Renal pelvis (tissue), 4 donors: ENCODE measurements around the gene KANK4. TPM values are rescaled to one million over a fixed set of nuclear protein-coding genes. Genes with fewer than 3 reads are reported as not detected.

Source experiments
- DNase-seq: peaks from one replicate; pipeline ENCODE4 v3.0.0-alpha.2; 2013
- polyA plus RNA-seq, 3 donors: library from polyadenylated mRNA; unstranded; fragments of 120-200 nt; gene quantifications; one replicate each; pipeline ENCODE4 v1.2.1, GENCODE V29; 2013; ENCODE audit not compliant: insufficient read length in 3 of 3

The KANK4 gene
- polyA plus RNA-seq, 3 donors = 17.8 to 24.1 (median 22.1) TPM

DNA sequence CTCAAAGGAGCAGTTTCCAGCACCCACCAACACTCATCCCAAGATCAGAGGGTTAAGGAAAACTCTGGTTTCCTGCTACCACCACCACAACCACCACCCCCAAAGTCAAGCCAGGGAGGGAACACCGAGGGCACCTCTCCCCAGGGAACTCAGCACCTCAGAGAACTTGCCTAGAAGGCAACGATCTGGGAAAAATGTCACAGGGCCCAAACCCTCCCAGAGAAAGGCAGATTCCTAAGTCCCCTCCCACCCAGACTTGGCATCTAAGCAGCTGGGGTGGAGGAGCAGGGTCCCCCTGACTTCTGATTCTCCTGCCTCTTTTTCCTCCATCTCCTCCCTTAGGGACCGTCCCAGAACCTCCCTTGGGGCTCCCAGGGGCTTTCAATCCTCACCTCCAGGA is 10.6 kb downstream of the KANK4 start:
- DNase-seq = no peak

DNA sequence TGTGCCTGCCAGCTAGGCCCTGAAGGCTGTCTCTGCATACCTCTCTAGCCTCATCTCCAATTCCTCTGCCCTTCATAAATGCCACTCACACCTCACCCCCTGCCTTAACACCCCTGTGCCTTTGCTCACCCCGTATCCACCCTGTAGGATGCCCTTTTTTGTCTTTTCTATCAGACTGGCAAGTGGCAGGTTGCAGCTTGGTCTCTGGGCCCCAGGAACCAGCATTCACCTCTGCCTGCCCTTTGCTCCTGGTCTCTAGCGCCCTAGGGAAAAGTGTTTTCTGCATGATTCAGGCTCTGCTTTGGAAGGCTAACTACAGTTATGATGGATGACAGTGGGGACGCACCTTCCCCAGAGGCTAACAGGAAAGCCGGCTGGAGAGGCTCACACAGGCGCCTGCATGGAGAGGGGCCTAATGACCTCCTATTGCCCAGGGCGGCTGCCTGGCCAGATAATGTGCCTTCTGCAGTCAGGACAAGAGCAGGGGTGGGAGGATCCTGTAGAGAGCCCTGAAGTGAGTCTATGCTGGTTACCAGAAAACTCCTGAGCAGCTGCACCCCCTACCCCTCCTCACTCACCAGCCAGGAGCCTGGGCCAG is 11.2 kb downstream of the KANK4 start:
- no peak for DNase-seq

DNA sequence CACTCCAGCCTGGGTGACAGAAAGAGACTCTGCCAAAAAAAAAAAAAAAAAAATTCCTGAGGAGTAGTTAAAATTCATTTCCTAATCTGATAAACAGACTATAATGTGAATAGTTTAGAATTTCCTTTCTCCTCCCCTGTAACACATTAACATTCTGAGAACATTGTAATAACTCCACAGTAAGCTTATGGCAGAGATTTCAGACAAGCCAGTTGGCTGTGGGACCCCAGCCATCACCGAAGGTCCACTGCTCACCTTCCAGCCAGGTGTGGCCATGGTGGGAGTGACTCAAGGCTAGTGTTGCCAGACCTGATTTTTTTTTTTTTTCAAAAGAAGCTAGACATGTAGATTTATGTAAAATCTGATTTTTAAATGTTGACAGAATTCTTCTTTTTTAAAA is 11.8 kb downstream of the KANK4 start:
- no peak for DNase-seq

GRCh38 chr1:62306065-62306464 is 13.2 kb downstream of the KANK4 start:
- no peak for DNase-seq

DNA sequence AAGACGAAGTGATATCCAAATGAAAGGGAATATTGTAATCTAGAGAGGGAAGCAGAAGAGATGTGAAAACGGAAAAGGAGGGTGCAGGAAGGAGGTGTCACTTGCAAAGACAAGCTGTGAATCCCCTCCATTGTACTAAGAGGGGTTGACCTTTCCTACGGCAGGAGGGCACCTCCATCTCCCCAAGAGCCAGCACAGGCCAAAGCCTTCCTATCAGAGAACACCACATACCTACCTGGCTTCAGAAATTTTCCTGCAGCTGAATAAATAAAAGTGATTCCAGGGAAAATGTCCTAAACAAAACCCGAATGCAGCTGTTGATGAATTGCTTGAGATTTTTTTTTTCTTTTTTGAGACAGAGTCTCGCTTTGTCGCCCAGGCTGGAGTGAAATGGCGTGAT is 14.3 kb downstream of the KANK4 start:
- no peak for DNase-seq

DNA sequence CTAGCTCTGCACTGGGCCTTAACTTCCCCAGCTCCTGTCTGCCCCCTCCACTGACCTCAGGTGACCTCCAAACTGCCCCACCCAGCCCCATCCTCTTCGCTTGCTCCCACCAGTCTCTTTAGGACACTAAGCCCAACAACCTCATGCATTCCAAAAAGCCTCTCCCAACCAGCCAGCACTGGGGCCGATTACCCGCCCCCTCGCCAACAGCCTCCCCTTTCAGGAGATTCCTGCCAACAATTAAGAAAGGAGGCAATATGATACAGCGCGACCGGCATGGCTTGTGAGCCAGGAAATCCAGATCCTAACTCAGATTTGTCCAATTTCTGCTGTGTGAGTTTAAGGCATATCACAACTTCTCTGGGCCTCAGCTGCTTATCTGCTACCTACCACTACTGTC is 14.7 kb downstream of the KANK4 start:
- no peak for DNase-seq

DNA sequence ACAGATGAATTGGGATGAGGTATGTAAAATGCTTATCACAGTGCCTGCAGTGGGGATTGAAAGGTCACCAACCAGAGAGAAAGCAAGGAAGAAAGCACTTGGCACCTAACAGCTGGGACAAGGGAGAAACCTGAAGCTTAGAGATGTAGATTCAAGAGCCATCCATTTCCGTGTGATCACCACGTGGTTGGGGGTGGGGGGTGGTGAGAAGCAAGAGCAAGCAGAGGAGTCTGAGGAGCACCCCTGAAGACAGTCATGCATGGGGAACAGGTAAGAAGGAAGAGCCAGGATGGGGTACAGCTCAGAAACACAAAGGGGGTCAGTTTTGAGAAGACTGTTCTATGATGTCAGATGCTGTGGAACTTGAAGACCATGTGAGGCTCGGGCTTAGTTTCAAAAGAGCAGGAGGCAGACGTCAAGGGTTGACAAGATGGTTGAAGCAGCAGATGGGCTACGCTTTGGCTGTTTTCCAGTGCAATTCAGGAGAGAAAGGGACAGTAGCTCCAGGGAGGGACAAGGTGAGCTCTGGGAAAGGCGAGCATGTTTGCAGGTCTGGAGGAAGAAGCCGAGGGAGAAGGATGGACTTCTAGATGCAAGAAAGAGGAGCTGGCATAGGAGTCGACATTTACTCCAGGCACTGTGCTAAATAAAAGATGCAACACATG is 17.4 kb downstream of the KANK4 start:
- DNase-seq = no peak

DNA sequence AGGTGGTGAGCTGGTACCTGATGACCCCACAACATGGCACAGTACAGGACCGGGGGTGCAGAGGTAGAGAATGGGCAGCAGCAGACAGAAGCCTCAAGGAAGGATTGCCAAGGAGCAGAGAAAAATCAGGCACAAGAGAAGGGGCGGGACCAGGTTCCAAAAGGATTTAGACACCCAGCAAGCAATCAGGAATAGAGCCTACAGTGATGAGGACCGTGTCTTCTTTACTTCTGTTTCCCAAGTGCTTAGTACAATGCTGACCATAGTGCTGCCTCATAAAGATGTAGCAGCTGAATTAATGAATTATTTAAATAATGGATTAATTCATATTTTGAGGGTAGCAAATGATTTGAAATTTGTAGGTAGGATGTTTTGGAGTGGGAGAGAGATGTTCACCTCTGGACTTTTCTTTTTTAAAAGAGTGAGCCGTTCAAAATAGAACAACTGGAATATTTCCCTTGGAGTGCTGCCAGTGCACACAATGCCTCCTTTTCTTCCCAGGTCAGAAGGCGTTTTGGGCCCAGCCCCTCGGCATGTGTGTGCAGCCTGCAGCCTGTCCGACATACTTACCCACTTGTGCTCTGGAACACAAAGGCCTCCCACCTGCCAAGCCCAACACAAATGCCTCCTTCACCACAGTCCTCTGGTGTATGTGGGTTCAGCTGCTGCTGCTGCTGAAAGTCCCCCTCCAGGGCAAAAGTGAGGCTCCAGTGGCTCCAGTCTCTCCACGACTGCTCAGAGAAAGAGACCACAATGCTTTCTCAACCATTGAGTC is 19.6 kb downstream of the KANK4 start:
- no peak for DNase-seq

DNA sequence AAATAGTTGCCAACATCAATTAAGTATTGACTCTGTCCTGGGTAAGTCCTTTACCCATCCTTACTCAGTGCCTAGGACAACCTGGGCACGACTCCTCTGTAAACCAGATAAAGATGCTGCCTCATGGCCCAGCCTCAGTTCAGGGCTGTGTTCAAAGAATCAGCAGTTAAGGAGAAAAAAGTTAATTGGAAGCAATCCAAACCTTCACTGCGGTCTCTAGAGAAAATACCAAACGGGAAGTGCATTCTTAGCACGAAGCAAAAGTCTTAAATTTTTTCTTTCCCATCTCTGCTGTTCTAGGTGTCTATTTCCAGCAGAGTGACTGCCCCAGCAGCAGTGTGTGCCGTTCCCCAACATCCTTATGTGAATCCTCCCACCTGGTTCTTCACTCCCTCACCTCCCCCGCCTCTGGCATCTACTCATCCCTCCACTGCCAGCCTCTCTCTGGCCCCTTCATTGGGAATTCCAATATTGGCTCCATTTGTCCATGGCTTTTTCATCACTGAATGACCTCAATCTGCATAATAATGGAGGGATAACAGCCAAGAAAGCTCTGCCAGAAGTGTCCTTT is 23.2 kb downstream of the KANK4 start:
- DNase-seq = no peak

DNA sequence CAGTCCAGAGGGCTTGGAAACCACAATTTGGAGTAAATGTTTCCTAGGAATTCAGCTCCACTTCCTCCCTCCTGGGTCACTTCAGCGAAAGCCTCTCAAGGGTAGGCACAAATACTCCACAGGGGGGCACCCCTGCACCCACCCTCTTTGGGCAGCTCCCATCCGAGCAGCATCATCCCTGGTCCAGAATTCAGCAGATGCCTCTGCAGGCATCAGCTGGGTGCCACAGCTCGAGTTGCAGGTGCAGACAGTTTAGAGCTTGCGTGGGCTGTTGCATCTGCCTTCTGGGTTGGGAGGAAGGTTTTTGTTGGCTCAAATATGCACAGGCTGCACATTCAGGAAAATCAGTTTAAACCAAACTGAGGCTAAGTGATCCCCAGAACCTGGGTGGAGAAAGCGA is 25.0 kb downstream of the KANK4 start:
- DNase-seq = no peak

- no peak for DNase-seq
Measured at GRCh38 chr1:62288662-62289061, 30.6 kb downstream of the KANK4 start.

DNA sequence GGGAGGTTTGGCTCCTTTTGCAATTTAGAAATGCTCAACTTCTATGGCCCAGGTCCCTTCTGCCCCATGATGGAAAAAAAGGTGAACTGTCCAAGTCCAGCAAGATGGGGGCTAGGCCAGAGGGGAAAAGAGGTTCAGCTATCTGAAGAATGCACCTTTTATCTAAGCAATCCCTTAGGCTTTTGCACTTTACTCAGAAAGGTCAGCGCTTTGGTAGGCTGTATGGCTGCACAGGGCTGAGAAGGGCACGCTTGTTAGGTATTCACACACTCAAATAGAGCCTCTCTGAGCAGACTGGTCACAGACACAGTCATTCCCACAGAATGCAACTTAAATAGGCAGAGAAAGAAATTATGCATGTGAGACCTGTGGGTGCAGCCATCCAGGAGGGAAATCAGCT is 31.0 kb downstream of the KANK4 start:
- DNase-seq = no peak

DNA sequence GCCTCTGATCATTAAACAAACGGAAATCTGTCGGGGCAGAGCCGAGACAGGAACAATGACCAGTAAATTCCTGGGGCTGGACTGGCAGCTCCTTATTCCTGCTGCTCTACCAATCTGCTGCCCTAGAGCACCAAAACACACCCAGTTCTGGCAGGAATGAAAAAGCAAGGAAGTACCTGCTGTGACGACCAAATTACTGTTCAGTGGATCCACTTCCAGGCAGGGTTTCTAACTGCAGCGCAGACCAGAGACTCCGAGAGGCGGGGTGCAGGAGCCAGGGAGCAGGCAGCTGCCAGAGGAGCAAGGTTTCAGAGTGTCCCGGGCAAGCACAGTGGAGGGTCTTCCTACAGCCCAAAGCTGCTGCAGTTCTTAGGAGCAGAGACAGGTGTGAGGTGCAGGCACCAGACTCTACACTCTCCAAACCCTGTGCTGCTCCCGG is 32.4 kb downstream of the KANK4 start:
- DNase-seq = no peak

DNA sequence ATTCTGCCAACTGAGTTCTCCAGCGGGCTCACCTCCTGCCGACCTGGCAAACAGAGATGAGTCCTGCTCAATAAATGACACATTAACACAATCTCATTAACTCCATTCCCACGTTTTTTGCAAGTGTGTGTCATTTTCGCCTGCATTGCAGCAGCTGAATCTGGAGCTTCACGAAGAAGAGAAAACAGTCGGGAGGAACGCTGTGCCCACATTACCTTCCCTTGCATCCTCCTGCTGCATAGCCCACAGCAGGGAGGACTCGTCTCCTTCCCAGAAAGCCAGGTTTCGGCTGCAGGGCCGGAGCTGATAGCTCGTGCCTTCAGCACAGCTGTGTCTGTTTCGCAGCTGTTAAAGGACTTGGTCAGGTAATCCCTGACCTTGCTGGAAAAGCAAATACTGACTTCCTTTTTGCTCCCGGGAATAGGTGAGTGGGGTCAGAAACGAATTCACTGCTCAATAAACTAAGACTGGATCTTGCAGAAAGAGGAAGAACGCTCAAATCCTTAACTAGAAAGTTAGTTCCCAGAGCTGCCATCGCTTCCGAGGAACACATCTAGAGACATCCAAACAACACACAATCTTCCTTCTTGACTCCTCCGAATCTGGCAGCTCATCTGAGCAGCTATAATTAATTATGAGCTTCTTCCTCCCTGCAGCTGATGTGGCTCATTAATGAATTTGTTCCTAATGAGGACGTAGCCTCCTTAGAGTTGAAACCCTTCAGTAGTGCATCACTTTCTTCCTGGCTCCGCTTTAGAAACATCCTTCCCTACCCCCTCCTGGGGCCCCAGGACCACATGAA is 33.0 kb downstream of the KANK4 start:
- no peak for DNase-seq

DNA sequence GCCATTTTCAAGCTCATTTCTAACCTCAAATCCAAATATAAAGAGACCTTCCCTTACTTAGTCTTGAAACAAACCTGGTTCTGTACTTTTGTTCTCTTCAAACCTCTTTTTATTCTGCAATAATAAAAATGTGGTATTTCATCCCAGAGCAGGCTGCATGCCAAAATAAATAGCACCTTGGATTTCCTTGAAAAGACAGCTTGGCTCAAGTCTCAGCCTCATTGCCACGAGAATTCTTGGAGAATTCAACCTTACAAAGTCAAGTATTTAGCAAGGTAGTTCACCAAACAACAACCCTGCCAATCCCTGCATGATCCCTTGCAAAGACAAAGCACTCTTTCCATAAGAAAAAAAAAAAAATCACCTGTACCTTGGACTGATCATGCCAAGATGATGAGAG is 33.8 kb downstream of the KANK4 start:
- no peak for DNase-seq

DNA sequence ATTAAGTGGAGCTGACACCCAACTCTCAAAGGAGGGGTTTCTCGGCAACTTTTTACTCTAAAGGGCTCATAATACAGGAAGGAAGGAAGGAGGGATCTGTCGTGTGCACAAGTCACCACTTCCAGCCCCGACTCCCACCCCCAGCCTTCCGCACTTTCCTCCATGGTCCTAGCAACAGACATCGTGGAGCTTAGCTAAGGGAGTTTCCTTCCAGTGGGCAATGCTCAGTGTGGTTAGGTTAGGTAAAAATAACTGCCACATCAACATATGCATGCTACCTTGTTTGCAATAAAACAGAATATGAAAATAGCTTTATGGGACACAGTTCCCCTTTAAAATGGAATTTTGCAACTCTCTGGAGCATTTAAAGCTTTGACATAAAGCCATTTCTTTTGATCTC is 35.2 kb downstream of the KANK4 start:
- no peak for DNase-seq

GRCh38 chr1:62282909-62283755 is 36.1 kb downstream of the KANK4 start:
- no peak for DNase-seq

DNA sequence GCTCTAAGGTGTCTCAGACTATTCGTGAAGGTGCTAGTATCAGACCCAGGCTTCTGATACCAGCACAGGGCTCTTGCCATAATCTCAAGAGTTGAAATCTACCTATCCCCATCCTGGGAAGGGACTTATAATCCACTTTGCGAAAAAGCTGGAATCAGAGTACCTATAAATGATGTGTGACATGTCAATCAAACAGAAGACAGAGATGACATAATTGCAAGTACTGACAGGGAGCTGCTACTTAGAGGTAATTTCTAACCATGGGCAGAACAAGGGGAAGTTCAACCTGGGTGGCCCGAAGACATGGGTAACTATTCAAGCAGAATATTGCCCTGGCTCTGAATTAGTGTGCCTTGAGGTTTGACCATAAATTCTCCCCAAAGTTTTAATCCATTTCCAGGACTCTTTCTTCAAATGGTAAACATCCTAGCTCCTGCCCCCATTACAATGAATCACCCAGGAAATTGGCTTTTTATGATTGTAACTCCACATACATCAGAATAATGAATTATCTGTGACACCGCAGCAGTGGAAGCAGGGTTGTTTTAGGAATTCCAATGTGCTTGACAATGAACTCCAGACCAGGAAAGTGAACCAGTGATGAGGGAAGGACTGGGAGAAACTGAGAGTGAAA is 37.2 kb downstream of the KANK4 start:
- no peak for DNase-seq

GRCh38 chr1:62280960-62281465 is 38.2 kb downstream of the KANK4 start:
- DNase-seq = no peak

DNA sequence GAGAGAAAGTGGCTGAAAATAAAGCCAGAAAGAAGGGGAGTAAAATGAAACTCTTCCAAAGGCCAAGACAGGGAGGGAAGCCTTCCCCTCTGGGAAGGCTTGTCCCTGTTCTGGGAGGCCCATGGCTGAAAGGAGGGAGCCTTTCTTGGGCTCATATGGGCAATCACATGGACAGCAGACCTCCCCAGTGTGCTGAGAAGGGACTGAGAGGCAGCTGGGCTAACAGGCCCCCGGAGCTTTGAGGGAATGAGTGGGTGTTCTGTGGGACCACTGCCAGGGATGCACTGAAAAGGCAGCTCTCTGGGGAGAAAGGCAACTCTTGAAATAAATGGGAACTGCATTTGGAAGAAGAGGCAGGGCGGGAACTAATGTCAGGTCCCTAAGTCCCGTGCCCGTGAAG is 39.1 kb downstream of the KANK4 start:
- DNase-seq = no peak
